ENCODE results near the gene TTC39A.

TTC39A gene

DNA sequence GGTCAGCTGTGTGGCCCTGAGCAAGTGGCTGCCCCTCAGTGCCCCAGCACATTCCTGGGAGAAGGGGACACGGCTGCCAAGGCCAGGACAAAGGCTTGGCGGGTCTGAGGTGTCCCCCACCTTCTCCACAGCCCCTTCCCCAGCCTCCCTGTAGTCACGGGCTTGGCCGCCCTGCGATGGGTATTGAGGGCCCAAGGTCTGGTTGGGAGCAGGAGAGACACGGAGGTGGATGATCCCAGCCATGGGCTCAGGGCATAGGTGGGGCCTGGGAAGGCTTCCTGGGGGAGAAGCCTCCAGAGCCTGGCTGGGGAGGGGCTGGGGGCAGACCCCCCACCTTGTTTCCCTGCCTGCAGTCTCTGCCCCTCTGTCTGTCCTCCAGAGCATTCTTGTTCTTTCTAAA is 27.0 kb downstream of the TTC39A start:
- TF ChIP-seq, protein P1, sequence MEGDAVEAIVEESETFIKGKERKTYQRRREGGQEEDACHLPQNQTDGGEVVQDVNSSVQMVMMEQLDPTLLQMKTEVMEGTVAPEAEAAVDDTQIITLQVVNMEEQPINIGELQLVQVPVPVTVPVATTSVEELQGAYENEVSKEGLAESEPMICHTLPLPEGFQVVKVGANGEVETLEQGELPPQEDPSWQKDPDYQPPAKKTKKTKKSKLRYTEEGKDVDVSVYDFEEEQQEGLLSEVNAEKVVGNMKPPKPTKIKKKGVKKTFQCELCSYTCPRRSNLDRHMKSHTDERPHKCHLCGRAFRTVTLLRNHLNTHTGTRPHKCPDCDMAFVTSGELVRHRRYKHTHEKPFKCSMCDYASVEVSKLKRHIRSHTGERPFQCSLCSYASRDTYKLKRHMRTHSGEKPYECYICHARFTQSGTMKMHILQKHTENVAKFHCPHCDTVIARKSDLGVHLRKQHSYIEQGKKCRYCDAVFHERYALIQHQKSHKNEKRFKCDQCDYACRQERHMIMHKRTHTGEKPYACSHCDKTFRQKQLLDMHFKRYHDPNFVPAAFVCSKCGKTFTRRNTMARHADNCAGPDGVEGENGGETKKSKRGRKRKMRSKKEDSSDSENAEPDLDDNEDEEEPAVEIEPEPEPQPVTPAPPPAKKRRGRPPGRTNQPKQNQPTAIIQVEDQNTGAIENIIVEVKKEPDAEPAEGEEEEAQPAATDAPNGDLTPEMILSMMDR (IDR thresholded peaks at IDR 0.05): no peak
- H3K27ac ChIP-seq: no peak overlapping the region
- no peak overlapping the region for H3K4me3 ChIP-seq (ENCODE audit: low read depth in 1 of 2, low read length in 1 of 2)

GRCh38 chr1:51302746-51303145 is 27.6 kb downstream of the TTC39A start:
- no peaks in the 10 kb centered on the region for H3K9me3 ChIP-seq
- no peaks in the 10 kb centered on the region for H3K27me3 ChIP-seq
- no peak overlapping the region for H3K27ac ChIP-seq
- H3K4me3 ChIP-seq (ENCODE audit: low read depth in 1 of 2, low read length in 1 of 2): no peak overlapping the region
- TF ChIP-seq, protein P1 (IDR thresholded peaks at IDR 0.05): no peak
- peaks cover 2 to 6% of the 10 kb centered on the region in 2 experiments for H3K4me1 ChIP-seq (ENCODE audit: control insufficient read depth in 1 of 2, insufficient read depth in 1 of 2, low read depth in 1 of 2, low read length in 1 of 2)
- H3K36me3 ChIP-seq: no peaks in the 10 kb centered on the region

More for the DNA sequence above, 27.0 kb downstream of the TTC39A start:
- Histone ChIP-seq H3K4me1 (ENCODE audit: control insufficient read depth in 1 of 2, insufficient read depth in 1 of 2, low read depth in 1 of 2, low read length in 1 of 2) (peaks cover 2 to 6% of the 10 kb centered on the region in 2 experiments), H3K36me3 (no peaks in the 10 kb centered on the region), H3K27me3 (no peaks in the 10 kb centered on the region), H3K9me3 (no peaks in the 10 kb centered on the region)

DNA sequence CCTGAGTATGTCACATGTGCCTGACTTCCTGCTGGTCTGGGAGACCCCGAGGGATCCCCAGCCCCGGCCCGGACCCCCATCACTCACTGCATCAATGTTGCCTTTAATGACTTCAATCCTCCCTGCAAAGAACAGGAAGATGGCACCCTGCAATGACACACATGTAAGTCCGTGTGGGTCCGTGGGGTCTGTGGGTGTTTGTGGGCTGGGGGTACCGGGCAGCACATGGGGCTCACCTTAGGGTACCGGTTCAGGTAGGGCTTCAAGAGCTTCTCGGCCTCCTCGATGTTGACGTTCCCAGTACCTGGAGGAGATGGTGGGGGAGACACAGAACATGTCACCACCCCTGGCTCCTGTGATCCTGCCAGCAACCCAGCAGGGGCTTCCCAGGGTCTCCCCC is 28.1 kb downstream of the TTC39A start:
- no peak overlapping the region for H3K27ac ChIP-seq
- H3K27me3 ChIP-seq: no peaks in the 10 kb centered on the region
- TF ChIP-seq, protein P1 (IDR thresholded peaks at IDR 0.05): no peak
- peaks cover 2 to 6% of the 10 kb centered on the region in 2 experiments for H3K4me1 ChIP-seq (ENCODE audit: control insufficient read depth in 1 of 2, insufficient read depth in 1 of 2, low read depth in 1 of 2, low read length in 1 of 2)
- H3K9me3 ChIP-seq: no peaks in the 10 kb centered on the region
- no peak overlapping the region for H3K4me3 ChIP-seq (ENCODE audit: low read depth in 1 of 2, low read length in 1 of 2)
- no peaks in the 10 kb centered on the region for H3K36me3 ChIP-seq

- H3K27ac ChIP-seq: no peak overlapping the region
- H3K36me3 ChIP-seq: no peaks in the 10 kb centered on the region
- H3K9me3 ChIP-seq: no peaks in the 10 kb centered on the region
- no peaks in the 10 kb centered on the region for H3K27me3 ChIP-seq
- peaks cover 6 to 11% of the 10 kb centered on the region in 2 experiments for H3K4me1 ChIP-seq (ENCODE audit: control insufficient read depth in 1 of 2, insufficient read depth in 1 of 2, low read depth in 1 of 2, low read length in 1 of 2)
- no peak overlapping the region for H3K4me3 ChIP-seq (ENCODE audit: low read depth in 1 of 2, low read length in 1 of 2)
- TF ChIP-seq, protein P1 (IDR thresholded peaks at IDR 0.05): no peak
Observed at GRCh38 chr1:51301844-51302162, 28.6 kb downstream of the TTC39A start.

GRCh38 chr1:51301152-51301843 is 29.1 kb downstream of the TTC39A start:
- Histone ChIP-seq H3K4me1 (ENCODE audit: control insufficient read depth in 1 of 2, insufficient read depth in 1 of 2, low read depth in 1 of 2, low read length in 1 of 2) (peaks cover 11 to 16% of the 10 kb centered on the region in 2 experiments), H3K9me3 (no peaks in the 10 kb centered on the region), H3K27me3 (no peaks in the 10 kb centered on the region), H3K36me3 (no peaks in the 10 kb centered on the region), H3K27ac (no peak overlapping the region), H3K4me3 (ENCODE audit: low read depth in 1 of 2, low read length in 1 of 2) (no peak overlapping the region)
- TF ChIP-seq, protein P1 (IDR thresholded peaks at IDR 0.05): no peak
